HepG2 (cell line): ENCODE data around the gene LATS2. TPM values are rescaled to one million over a fixed set of nuclear protein-coding genes. Genes with fewer than 3 reads are reported as not detected.
A peak's percentile ranks its signal among the peaks of the same experiment; 100 is the strongest.
"Not testable (repeated sequence)": the region's sequence is repeated elsewhere in the genome, so short reads cannot be mapped to it uniquely, and the experiment has no call there.

Experiments
- ATAC-seq: fragments of 200-7000 bp; cut with Tn5 transposase; 3 replicates; pipeline ENCODE4 v1.9.1; 2020; ENCODE audit warnings: mild to moderate bottlenecking, moderate library complexity
- BruUV-seq: library from RNA; stranded (reverse); fragments of 400-500 nt; replicated peaks from 2 replicates; lab custom pipeline; 2021; lab: Mats Ljungman, UMichigan
- CTCF ChIA-PET: fragments of 300-600 bp; formaldehyde crosslinking; extraction: SDS; loops from one replicate; lab custom pipeline; 2021; ENCODE audit warnings: low total read pairs, inconsistent platforms, low intra/inter-chr PET ratio; lab: Yijun Ruan, JAX
- POLR2A ChIA-PET: fragments of 350-600 bp; sonication (Branson Sonifier 250); formaldehyde crosslinking; loops from one replicate; lab custom pipeline; 2020; ENCODE audit warnings: antibody characterized with exemption, inconsistent platforms; lab: Yijun Ruan, JAX
- DNase-seq: peaks from one replicate; pipeline ENCODE4 v3.0.0-alpha.2; 2015; ENCODE audit warnings: low spot score
- FAIRE-seq: peaks from 3 replicates; lab custom pipeline; 2011; peaks lifted over from hg19 to GRCh38; lab: Jason Lieb, UNC
- H2AFZ ChIP-seq: one replicate; pipeline ENCODE4 v1.6.1; 2011; ENCODE audit warnings: low read length, inconsistent platforms
- H3K27ac ChIP-seq: fragments of 300-600 bp; 3 replicates; pipeline ENCODE4 v1.8.0; 2011; ENCODE audit warnings: mixed run types, mild to moderate bottlenecking, mixed read lengths, low read length, inconsistent platforms; ENCODE audit not compliant: insufficient read depth; ENCODE audit errors: extremely low read length
- H3K27me3 ChIP-seq, 2 experiments: fragments of 200-600 bp in 1 of 2; 2 replicates in 1 of 2; 3 replicates in 1 of 2; pipeline versions ENCODE4 v1.6.0 to v1.8.0; 2011; ENCODE audit warnings: low read length in 2 of 2, mild to moderate bottlenecking in 2 of 2, moderate library complexity in 2 of 2, inconsistent platforms in 1 of 2; ENCODE audit not compliant: insufficient read depth in 2 of 2, control insufficient read depth in 1 of 2
- H3K36me3 ChIP-seq, 2 experiments: fragments of 200-600 bp in 1 of 2; replicated peaks in 1 of 2; 2 replicates in 1 of 2; 3 replicates in 1 of 2; pipeline versions ENCODE4 v1.5.1 to v1.8.0; 2011; ENCODE audit warnings: low read length in 2 of 2, inconsistent platforms in 1 of 2; ENCODE audit not compliant: insufficient read depth in 2 of 2, control insufficient read depth in 1 of 2
- H3K4me1 ChIP-seq: 2 replicates; pipeline ENCODE4 v1.5.1; 2012; ENCODE audit warnings: low read length, inconsistent platforms; ENCODE audit not compliant: insufficient read depth
- H3K4me2 ChIP-seq: 2 replicates; pipeline ENCODE4 v1.6.0; 2011; ENCODE audit warnings: low read depth, low read length, inconsistent platforms
- H3K4me3 ChIP-seq, 3 experiments: fragments of 200-600 bp in 1 of 3; sonication (generic), shearing (Covaris generic) in 1 of 3; replicated peaks in 1 of 3; 2 replicates each; pipeline ENCODE4 v1.5.1; 2011 to 2016; ENCODE audit warnings: low read length in 3 of 3, inconsistent platforms in 2 of 3, low read depth in 2 of 3, mild to moderate bottlenecking in 2 of 3, control low read depth in 1 of 3, mixed read lengths in 1 of 3; ENCODE audit not compliant: insufficient read depth in 1 of 3
- H3K79me2 ChIP-seq: one replicate; pipeline ENCODE4 v1.6.1; 2011; ENCODE audit warnings: low read length, inconsistent platforms; ENCODE audit not compliant: insufficient read depth
- H3K9ac ChIP-seq: 2 replicates; pipeline ENCODE4 v1.6.0; 2011; ENCODE audit warnings: mild to moderate bottlenecking, low read depth, low read length, inconsistent platforms; ENCODE audit not compliant: insufficient read depth
- H3K9me3 ChIP-seq: 2 replicates; pipeline ENCODE4 v1.5.1; 2012; ENCODE audit warnings: mild to moderate bottlenecking, low read length
- H4K20me1 ChIP-seq: 2 replicates; pipeline ENCODE4 v1.6.0; 2011; ENCODE audit warnings: inconsistent platforms, mild to moderate bottlenecking, low read length, moderate library complexity; ENCODE audit not compliant: insufficient read depth
- SALL1 ChIP-seq: sonication (generic); formaldehyde crosslinking; IDR thresholded peaks from 2 replicates; pipeline ENCODE4 v1.8.0; 2022; ENCODE audit warnings: mild to moderate bottlenecking, missing genetic modification reagents
- WGBS: methylation state at CpG from one replicate; pipeline ENCODE4 v1.1.6; 2017; ENCODE audit warnings: low lambda C conversion rate; 5-methylcytosine and 5-hydroxymethylcytosine counted together
- in situ Hi-C: cut with HindIII; loops from 2 replicates; pipeline ENCODE4 v1.10.0; 2017; ENCODE audit warnings: low pct_unique_long_range_greater_than_20kb; ENCODE audit not compliant: extremely low pct_ligation_motif_present
- intact Hi-C: fragments of 100-400 bp; cut with micrococcal nuclease; formaldehyde crosslinking; loops from one replicate; pipeline ENCODE4 v1.10.0; 2022; ENCODE audit not compliant: unreplicated experiment
- polyA plus RNA-seq, 8 experiments: library from polyadenylated mRNA; depleted of rRNA in 3 of 8; stranded (reverse) in 7 of 8; unstranded in 1 of 8; fragments of >200 nt; fragmentation: Illumina TruSeq in 4 of 8; extraction: Trizol in 4 of 8; gene quantifications; 2 replicates each; pipeline versions ENCODE4 v1.2.1 to v1.2.3, GENCODE V29; 2011 to 2016; ENCODE audit warnings: low read depth in 4 of 8, missing spikeins in 1 of 8, mixed read lengths in 1 of 8; ENCODE audit not compliant: insufficient read depth in 1 of 8
- total RNA-seq, 5 experiments: library from RNA; depleted of rRNA; stranded (reverse); fragments of >200 nt; fragmentation: Illumina TruSeq; extraction: Trizol; gene quantifications; 2 replicates each; pipeline ENCODE4 v1.2.3, GENCODE V29; 2016; ENCODE audit warnings: low read depth in 1 of 5
- TF ChIP-seq, protein P1 (sequence below): sonication (generic); formaldehyde crosslinking; IDR thresholded peaks from 2 replicates; pipeline ENCODE4 v1.4.0; 2020; ENCODE audit warnings: missing genetic modification reagents
- TF ChIP-seq, protein P2 (sequence below): IDR thresholded peaks from 2 replicates; pipeline ENCODE4 v1.6.1; 2016; ENCODE audit warnings: low read depth, control low read depth
- TF ChIP-seq, protein P3 (sequence below): sonication (generic); formaldehyde crosslinking; IDR thresholded peaks from 2 replicates; pipeline ENCODE4 v1.5.1; 2020; ENCODE audit warnings: mild to moderate bottlenecking, missing genetic modification reagents, moderate library complexity

LATS2 gene
- total and polyA plus RNA-seq, 2 of the 13 experiments (the other 11 are each of a cell fraction or from before 2014, with no cell fraction given), result 7.3 to 8.5 TPM

DNA sequence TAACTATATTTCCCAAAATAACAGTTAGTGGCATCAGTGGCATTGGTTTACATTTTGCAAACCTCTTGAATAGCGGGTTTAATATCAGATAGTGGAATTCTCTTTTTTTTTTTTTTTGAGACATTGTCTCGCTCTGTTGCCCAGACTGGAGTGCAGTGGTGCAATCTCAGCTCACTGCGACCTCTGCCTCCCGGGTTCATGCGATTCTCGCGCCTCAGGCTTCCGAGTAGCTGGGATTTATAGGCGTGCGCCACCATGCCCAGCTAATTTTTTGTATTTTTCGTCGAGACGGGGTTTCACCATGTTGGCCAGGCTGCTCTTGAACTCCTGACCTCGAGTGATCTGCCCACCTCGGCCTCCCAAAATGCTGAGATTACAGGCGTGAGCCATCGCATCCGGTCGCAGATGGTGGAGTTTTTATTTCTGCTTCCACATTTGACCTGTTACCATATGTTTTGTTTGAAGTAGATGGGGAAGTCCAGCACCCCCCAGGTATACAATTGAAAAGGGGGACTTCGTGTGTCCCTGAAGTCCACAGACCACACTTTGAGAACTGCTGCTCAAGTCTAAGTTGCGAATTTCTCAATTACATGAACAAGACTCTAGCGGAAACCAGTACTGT is 118.3 kb downstream of the LATS2 start (continued):
- TF ChIP-seq, protein P1, sequence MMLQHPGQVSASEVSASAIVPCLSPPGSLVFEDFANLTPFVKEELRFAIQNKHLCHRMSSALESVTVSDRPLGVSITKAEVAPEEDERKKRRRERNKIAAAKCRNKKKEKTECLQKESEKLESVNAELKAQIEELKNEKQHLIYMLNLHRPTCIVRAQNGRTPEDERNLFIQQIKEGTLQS (CRISPR knock-in tag), result 0 out of 2 replicates have a peak, but pooled peaks have one; percentile 1
- TF ChIP-seq, protein P2, sequence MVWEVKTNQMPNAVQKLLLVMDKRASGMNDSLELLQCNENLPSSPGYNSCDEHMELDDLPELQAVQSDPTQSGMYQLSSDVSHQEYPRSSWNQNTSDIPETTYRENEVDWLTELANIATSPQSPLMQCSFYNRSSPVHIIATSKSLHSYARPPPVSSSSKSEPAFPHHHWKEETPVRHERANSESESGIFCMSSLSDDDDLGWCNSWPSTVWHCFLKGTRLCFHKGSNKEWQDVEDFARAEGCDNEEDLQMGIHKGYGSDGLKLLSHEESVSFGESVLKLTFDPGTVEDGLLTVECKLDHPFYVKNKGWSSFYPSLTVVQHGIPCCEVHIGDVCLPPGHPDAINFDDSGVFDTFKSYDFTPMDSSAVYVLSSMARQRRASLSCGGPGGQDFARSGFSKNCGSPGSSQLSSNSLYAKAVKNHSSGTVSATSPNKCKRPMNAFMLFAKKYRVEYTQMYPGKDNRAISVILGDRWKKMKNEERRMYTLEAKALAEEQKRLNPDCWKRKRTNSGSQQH (CRISPR knock-in tag), result no peak
- TF ChIP-seq SALL1 (CRISPR knock-in tag), result peak; percentile 3; the same call in 1 of the 2 replicates
- TF ChIP-seq, protein P3, sequence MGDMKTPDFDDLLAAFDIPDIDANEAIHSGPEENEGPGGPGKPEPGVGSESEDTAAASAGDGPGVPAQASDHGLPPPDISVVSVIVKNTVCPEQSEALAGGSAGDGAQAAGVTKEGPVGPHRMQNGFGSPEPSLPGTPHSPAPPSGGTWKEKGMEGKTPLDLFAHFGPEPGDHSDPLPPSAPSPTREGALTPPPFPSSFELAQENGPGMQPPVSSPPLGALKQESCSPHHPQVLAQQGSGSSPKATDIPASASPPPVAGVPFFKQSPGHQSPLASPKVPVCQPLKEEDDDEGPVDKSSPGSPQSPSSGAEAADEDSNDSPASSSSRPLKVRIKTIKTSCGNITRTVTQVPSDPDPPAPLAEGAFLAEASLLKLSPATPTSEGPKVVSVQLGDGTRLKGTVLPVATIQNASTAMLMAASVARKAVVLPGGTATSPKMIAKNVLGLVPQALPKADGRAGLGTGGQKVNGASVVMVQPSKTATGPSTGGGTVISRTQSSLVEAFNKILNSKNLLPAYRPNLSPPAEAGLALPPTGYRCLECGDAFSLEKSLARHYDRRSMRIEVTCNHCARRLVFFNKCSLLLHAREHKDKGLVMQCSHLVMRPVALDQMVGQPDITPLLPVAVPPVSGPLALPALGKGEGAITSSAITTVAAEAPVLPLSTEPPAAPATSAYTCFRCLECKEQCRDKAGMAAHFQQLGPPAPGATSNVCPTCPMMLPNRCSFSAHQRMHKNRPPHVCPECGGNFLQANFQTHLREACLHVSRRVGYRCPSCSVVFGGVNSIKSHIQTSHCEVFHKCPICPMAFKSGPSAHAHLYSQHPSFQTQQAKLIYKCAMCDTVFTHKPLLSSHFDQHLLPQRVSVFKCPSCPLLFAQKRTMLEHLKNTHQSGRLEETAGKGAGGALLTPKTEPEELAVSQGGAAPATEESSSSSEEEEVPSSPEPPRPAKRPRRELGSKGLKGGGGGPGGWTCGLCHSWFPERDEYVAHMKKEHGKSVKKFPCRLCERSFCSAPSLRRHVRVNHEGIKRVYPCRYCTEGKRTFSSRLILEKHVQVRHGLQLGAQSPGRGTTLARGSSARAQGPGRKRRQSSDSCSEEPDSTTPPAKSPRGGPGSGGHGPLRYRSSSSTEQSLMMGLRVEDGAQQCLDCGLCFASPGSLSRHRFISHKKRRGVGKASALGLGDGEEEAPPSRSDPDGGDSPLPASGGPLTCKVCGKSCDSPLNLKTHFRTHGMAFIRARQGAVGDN (CRISPR knock-in tag), result peak; percentile 23; the same call in 1 of the 2 replicates

DNA sequence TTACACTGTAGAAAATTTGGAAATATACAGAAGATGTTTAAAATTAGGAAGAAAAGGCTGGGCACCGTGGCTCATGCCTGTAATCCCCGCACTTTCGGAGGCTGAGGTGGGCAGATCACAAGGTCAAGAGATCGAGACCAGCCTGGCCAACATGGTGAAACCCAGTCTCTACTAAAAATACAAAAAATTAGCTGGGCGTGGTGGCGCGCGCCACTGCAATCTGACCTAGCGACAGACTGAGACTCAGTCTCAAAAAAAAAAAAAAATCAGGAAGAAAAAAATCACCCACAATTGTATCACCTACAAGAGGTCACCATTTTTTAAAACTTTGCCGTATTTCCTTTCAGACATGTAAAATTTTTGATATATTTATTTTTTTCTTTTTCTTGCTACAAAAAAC is 120.9 kb downstream of the LATS2 start:
- POLR2A ChIA-PET, result interaction anchor here (0.7 to 1.1 kb wide), 2 partner anchors 13 to 236 kb away, joined by 4 read pairs; partner anchors contain the start of genes MRPL57 and SKA3
- Histone ChIP-seq H3K27me3 (peaks cover 0 to 17% of the 10 kb centered on the region in 2 experiments; a peak in 2 of 5 replicates), H3K4me2 (peak overlapping the region; percentile 55), H3K4me1 (peaks cover 41% of the 10 kb centered on the region)
- FAIRE-seq, H3K9me3 ChIP-seq, H3K79me2 ChIP-seq, DNase-seq, H4K20me1 ChIP-seq, H2AFZ ChIP-seq, ATAC-seq, CTCF ChIA-PET, H3K4me3 ChIP-seq, H3K36me3 ChIP-seq, H3K9ac ChIP-seq, H3K27ac ChIP-seq, BruUV-seq: not testable (repeated sequence)
- 29% methylated on average over 10 of the region's 10 CpGs for WGBS
- intact Hi-C loops (loop anchor here (1.0 to 5.0 kb wide), 3 partner anchors 82 to 357 kb away; no protein-coding TSS in a partner anchor), in situ Hi-C loops (loop anchor here (10.0 kb wide), 1 partner anchor 234 kb away; the partner anchor contains the start of genes MRPL57 and SKA3)
